Measurements from ENCODE around the gene MPP2.
"Not testable (repeated sequence)": the region's sequence is repeated elsewhere in the genome, so short reads cannot be mapped to it uniquely, and the experiment has no call there.

Gene MPP2

DNA sequence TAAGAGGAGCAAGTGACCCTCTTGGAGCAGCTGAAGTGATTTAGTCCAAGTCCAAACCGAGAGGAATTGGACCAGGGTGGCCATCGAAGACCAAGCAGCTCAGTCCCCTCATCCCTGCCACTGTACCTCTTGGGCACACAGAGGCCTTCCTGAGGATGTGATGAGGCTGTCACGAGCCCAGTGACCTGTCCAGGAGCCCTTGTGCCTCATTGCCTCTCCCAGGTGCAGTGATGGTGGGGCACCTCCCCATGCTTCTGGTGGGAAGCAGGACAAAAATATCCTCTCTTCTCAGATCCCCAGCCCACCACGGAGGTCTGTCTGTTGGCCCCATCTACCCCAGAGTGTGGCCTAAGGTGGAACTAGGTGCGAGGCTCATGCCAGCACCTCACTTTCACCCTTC, 63.1 kb downstream of the MPP2 start:
- Histone ChIP-seq H4K20me1 (ENCODE audit: control insufficient read depth, insufficient read depth, low read depth, low read length) (no peaks in the 10 kb centered on the region), H3K4me2 (ENCODE audit: low read length) (no peak overlapping the region), H3K27ac (ENCODE audit: low read depth, low read length) (no peak overlapping the region), H3K27me3 (ENCODE audit: control insufficient read depth, low read length) (peaks cover 4% of the 10 kb centered on the region; the same call in 1 of the 2 replicates), H3K79me2 (ENCODE audit: control insufficient read depth, low read length) (no peaks in the 10 kb centered on the region), H3K9me3 (ENCODE audit: control insufficient read depth, insufficient read depth, low read length) (no peaks in the 10 kb centered on the region), H3K36me3 (ENCODE audit: control insufficient read depth, low read length) (no peaks in the 10 kb centered on the region), H3K4me1 (ENCODE audit: control insufficient read depth, low read length) (no peaks in the 10 kb centered on the region), H3K4me3 (ENCODE audit: low read length) (no peak overlapping the region), H3K9me2 (replicated peaks; ENCODE audit: control insufficient read depth, low read length) (no peaks in the 10 kb centered on the region), H3F3A (ENCODE audit: control insufficient read depth, insufficient read depth) (no peaks in the 10 kb centered on the region)
- TF ChIP-seq, protein P1, sequence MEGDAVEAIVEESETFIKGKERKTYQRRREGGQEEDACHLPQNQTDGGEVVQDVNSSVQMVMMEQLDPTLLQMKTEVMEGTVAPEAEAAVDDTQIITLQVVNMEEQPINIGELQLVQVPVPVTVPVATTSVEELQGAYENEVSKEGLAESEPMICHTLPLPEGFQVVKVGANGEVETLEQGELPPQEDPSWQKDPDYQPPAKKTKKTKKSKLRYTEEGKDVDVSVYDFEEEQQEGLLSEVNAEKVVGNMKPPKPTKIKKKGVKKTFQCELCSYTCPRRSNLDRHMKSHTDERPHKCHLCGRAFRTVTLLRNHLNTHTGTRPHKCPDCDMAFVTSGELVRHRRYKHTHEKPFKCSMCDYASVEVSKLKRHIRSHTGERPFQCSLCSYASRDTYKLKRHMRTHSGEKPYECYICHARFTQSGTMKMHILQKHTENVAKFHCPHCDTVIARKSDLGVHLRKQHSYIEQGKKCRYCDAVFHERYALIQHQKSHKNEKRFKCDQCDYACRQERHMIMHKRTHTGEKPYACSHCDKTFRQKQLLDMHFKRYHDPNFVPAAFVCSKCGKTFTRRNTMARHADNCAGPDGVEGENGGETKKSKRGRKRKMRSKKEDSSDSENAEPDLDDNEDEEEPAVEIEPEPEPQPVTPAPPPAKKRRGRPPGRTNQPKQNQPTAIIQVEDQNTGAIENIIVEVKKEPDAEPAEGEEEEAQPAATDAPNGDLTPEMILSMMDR (IDR thresholded peaks at IDR 0.05; ENCODE audit: low read depth, low read length, poor library complexity, severe bottlenecking): no peak

- TF ChIP-seq EZH2phosphoT487 (IDR thresholded peaks at IDR 0.05; ENCODE audit: borderline replicate concordance, low read length): no peak
- TF ChIP-seq, protein P1 (IDR thresholded peaks at IDR 0.05; ENCODE audit: low read depth, low read length, poor library complexity, severe bottlenecking): no peak
- H3K79me2 ChIP-seq (ENCODE audit: control insufficient read depth, low read length): no peaks in the 10 kb centered on the region
- no peaks in the 10 kb centered on the region for H3F3A ChIP-seq (ENCODE audit: control insufficient read depth, insufficient read depth)
- H3K36me3 ChIP-seq (ENCODE audit: control insufficient read depth, low read length): no peaks in the 10 kb centered on the region
- no peak overlapping the region for H3K4me3 ChIP-seq (ENCODE audit: low read length)
- peaks cover 4% of the 10 kb centered on the region; the same call in 1 of the 2 replicates for H3K27me3 ChIP-seq (ENCODE audit: control insufficient read depth, low read length)
- no peaks in the 10 kb centered on the region for H3K4me1 ChIP-seq (ENCODE audit: control insufficient read depth, low read length)
- H3K9me2 ChIP-seq (replicated peaks; ENCODE audit: control insufficient read depth, low read length): no peaks in the 10 kb centered on the region
- no peaks in the 10 kb centered on the region for H3K9me3 ChIP-seq (ENCODE audit: control insufficient read depth, insufficient read depth, low read length)
- no peak overlapping the region for H3K27ac ChIP-seq (ENCODE audit: low read depth, low read length)
- no peak overlapping the region for H3K4me2 ChIP-seq (ENCODE audit: low read length)
- H4K20me1 ChIP-seq (ENCODE audit: control insufficient read depth, insufficient read depth, low read depth, low read length): no peaks in the 10 kb centered on the region
Observed at GRCh38 chr17:43842975-43843325, 64.4 kb downstream of the MPP2 start.

DNA sequence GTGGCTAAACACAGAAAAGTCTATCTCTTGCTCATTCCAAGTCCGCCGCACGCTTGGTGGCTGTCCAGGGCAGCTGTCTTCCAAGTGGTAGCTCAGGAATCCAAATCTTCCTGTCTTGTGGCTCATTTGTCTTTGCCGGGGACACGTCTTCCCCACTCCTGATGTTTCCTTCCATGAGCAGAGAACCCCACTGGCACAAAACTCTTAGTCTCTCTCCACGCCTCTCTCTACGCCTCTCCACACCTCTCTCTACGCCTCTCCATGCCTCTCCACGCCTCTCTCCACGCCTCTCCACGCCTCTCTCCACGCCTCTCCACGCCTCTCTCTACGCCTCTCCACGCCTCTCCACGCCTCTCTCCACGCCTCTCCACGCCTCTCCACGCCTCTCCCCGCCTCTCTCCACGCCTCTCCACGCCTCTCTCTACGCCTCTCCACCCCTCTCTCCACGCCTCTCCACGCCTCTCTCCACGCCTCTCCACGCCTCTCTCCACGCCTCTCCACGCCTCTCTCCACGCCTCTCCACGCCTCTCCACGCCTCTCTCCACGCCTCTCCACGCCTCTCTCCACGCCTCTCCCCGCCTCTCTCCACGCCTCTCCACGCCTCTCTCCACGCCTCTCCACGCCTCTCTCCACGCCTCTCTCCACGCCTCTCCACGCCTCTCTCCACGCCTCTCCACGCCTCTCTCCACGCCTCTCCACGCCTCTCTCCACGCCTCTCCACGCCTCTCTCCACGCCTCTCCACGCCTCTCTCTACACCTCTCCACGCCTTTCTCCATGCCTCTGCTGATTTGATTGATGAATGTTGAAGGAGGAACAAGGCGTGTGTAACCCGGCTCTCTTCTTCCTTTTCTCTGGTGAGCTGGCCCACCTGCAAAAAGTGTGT, 65.0 kb downstream of the MPP2 start:
- not testable (repeated sequence) for H3K9me3 ChIP-seq (ENCODE audit: control insufficient read depth, insufficient read depth, low read length); H3K4me1 ChIP-seq (ENCODE audit: control insufficient read depth, low read length); H3K27me3 ChIP-seq (ENCODE audit: control insufficient read depth, low read length); H3K9me2 ChIP-seq (replicated peaks; ENCODE audit: control insufficient read depth, low read length); H3K36me3 ChIP-seq (ENCODE audit: control insufficient read depth, low read length); H3K4me3 ChIP-seq (ENCODE audit: low read length); H3K79me2 ChIP-seq (ENCODE audit: control insufficient read depth, low read length); H3F3A ChIP-seq (ENCODE audit: control insufficient read depth, insufficient read depth); H3K4me2 ChIP-seq (ENCODE audit: low read length); H3K27ac ChIP-seq (ENCODE audit: low read depth, low read length); H4K20me1 ChIP-seq (ENCODE audit: control insufficient read depth, insufficient read depth, low read depth, low read length)

- Histone ChIP-seq H4K20me1 (ENCODE audit: control insufficient read depth, insufficient read depth, low read depth, low read length) (no peaks in the 10 kb centered on the region), H3F3A (ENCODE audit: control insufficient read depth, insufficient read depth) (no peaks in the 10 kb centered on the region), H3K79me2 (ENCODE audit: control insufficient read depth, low read length) (no peaks in the 10 kb centered on the region), H3K4me1 (ENCODE audit: control insufficient read depth, low read length) (no peaks in the 10 kb centered on the region), H3K9me3 (ENCODE audit: control insufficient read depth, insufficient read depth, low read length) (no peaks in the 10 kb centered on the region), H3K27me3 (ENCODE audit: control insufficient read depth, low read length) (0 out of 2 replicates have a peak, but pooled peaks cover 4% of the 10 kb centered on the region), H3K4me3 (ENCODE audit: low read length) (no peak overlapping the region), H3K4me2 (ENCODE audit: low read length) (no peak overlapping the region), H3K9me2 (replicated peaks; ENCODE audit: control insufficient read depth, low read length) (no peaks in the 10 kb centered on the region), H3K27ac (ENCODE audit: low read depth, low read length) (no peak overlapping the region), H3K36me3 (ENCODE audit: control insufficient read depth, low read length) (no peaks in the 10 kb centered on the region)
- no peak for TF ChIP-seq EZH2phosphoT487 (IDR thresholded peaks at IDR 0.05; ENCODE audit: borderline replicate concordance, low read length)
Observed at GRCh38 chr17:43841282-43841681, 66.1 kb downstream of the MPP2 start.
